GM12872 (cell line): ENCODE measurements around the gene ARPC4.

Experiments
- TF ChIP-seq, protein P1 (sequence below): IDR thresholded peaks from 3 replicates; pipeline ENCODE4 v1.5.1; 2011; ENCODE audit warnings: low read depth, mild to moderate bottlenecking, low read length, moderate library complexity; ENCODE audit not compliant: insufficient read depth

The ARPC4 gene

DNA sequence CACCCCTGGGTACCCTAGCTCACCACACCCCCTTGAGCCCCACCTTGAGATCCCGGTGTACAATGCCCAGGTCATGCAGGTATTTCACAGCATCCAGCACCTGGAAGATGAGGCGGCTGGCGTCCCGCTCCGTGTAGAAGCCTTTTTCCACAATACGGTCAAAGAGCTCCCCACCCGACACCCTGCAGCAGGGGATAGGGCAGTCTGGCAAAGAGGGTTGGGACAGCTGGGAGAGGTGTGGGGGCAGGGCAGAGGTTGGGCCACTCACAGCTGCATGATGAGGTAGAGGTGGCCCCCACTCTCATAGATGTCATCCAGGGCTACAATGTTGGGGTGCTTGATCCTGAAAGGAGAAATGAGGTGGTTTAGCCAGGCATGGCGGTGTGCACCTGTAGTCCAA lies 30.0 kb upstream of the ARPC4 start:
- TF ChIP-seq, protein P1, sequence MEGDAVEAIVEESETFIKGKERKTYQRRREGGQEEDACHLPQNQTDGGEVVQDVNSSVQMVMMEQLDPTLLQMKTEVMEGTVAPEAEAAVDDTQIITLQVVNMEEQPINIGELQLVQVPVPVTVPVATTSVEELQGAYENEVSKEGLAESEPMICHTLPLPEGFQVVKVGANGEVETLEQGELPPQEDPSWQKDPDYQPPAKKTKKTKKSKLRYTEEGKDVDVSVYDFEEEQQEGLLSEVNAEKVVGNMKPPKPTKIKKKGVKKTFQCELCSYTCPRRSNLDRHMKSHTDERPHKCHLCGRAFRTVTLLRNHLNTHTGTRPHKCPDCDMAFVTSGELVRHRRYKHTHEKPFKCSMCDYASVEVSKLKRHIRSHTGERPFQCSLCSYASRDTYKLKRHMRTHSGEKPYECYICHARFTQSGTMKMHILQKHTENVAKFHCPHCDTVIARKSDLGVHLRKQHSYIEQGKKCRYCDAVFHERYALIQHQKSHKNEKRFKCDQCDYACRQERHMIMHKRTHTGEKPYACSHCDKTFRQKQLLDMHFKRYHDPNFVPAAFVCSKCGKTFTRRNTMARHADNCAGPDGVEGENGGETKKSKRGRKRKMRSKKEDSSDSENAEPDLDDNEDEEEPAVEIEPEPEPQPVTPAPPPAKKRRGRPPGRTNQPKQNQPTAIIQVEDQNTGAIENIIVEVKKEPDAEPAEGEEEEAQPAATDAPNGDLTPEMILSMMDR = no peak

DNA sequence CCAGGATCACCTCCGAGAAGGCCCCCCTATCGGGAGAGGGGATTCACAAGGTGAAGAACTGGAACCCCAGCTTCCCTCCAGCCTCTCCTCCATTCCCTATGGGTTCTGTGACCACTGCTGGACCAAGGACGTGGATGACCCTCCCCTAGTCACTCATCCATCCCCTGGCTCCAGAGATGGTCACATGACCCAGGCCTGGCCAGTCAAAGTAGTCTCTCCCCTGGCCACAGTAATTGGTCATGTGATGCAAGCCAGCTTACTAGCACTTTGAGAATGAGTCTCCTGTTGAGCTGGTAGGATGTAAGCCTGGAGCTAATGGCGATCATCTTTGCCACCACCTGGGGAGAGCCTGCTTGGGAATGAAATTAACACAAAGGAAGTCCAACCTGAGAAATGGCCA lies 27.0 kb upstream of the ARPC4 start:
- TF ChIP-seq, protein P1 = no peak

DNA sequence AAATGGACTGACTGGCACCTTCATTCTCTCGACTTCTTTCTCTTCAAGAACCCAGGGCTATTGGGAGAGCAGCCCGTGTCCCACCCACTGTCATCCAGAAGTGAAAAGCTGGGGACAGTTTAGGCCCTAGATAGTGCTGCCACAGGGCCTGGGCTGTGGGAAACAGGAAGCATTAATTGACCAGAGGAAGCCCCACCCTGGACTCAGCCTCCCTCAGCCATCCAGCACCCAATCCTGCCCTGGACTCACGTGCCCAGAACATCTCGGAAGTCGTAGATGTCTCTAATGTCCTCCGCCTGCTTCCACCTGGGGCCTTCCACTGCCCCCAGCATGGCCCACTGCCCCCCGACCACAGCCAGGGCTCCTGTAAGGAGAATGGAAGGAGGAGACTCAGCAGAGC lies 25.5 kb upstream of the ARPC4 start:
- TF ChIP-seq, protein P1 = no peak

GRCh38 chr3:9768141-9768775 lies 24.6 kb upstream of the ARPC4 start:
- TF ChIP-seq, protein P1 = no peak

GRCh38 chr3:9769012-9769411 lies 23.9 kb upstream of the ARPC4 start:
- TF ChIP-seq, protein P1 = no peak

GRCh38 chr3:9769426-9770275 lies 23.2 kb upstream of the ARPC4 start, which contains the start of gene CAMK1:
Gene CAMK1 (minus strand): TSS chr3:9769947. CDS start chr3:9767749, 2,198 bp downstream.
- TF ChIP-seq, protein P1 = no peak

GRCh38 chr3:9770276-9770812 lies 22.5 kb upstream of the ARPC4 start:
- TF ChIP-seq, protein P1 = no peak
